ENCODE data around the gene MIEF1. TPM values are rescaled to one million over a fixed set of nuclear protein-coding genes. Genes with fewer than 3 reads are reported as not detected.

Gene MIEF1
- total and polyA plus RNA-seq, 2 of the 8 experiments (the other 6 are each of a cell fraction or from before 2014, with no cell fraction given): 16.8 to 32.7 TPM

- TF ChIP-seq HDAC2 (IDR thresholded peaks at IDR 0.05; ENCODE audit: borderline replicate concordance in 1 of 2, low read depth in 2 of 2, low read length in 2 of 2) (no peak), MAFK (IDR thresholded peaks at IDR 0.05; ENCODE audit: low read depth, low read length) (no peak), JUN (IDR thresholded peaks at IDR 0.05; ENCODE audit: low read depth, low read length) (no peak), ATF3 (IDR thresholded peaks at IDR 0.05; ENCODE audit: insufficient read depth, low read depth, low read length) (no peak), RNF2 (IDR thresholded peaks at IDR 0.05; ENCODE audit: borderline replicate concordance, low read depth, low read length, missing control alignments, poor library complexity, severe bottlenecking) (no peak)
Observed at GRCh38 chr22:39558950-39559349, 56.9 kb downstream of the MIEF1 start (continued).
